Glutamatergic neuron (in vitro differentiated cells): ENCODE results near the gene ITPK1. TPM values are rescaled to one million over a fixed set of nuclear protein-coding genes. Genes with fewer than 3 reads are reported as not detected.
A peak's percentile ranks its signal among the peaks of the same experiment; 100 is the strongest.

Source experiments
- DNase-seq: peaks from one replicate; pipeline ENCODE4 v3.0.0; 2022
- H3K27ac Mint-ChIP-seq: one replicate; pipeline ENCODE4 v1.8.0; 2020; ENCODE audit warnings: mild to moderate bottlenecking, mixed read lengths, inconsistent platforms; ENCODE audit not compliant: unreplicated experiment
- H3K27me3 Mint-ChIP-seq: one replicate; pipeline ENCODE4 v1.8.0; 2020; ENCODE audit warnings: mild to moderate bottlenecking, moderate library complexity, mixed read lengths, inconsistent platforms; ENCODE audit not compliant: unreplicated experiment
- H3K36me3 Mint-ChIP-seq: one replicate; pipeline ENCODE4 v1.8.0; 2020; ENCODE audit warnings: mild to moderate bottlenecking, mixed read lengths, inconsistent platforms; ENCODE audit not compliant: unreplicated experiment
- H3K4me1 Mint-ChIP-seq: one replicate; pipeline ENCODE4 v1.8.0; 2020; ENCODE audit warnings: mild to moderate bottlenecking, low read depth, mixed read lengths, inconsistent platforms; ENCODE audit not compliant: unreplicated experiment
- H3K4me3 Mint-ChIP-seq: one replicate; pipeline ENCODE4 v1.8.0; 2020; ENCODE audit warnings: mild to moderate bottlenecking, mixed read lengths, inconsistent platforms; ENCODE audit not compliant: unreplicated experiment
- H3K9me3 Mint-ChIP-seq: one replicate; pipeline ENCODE4 v1.8.0; 2020; ENCODE audit warnings: mild to moderate bottlenecking, moderate library complexity, mixed read lengths, inconsistent platforms; ENCODE audit not compliant: unreplicated experiment
- total RNA-seq: library from RNA; stranded (reverse); fragmentation: NEBNext Ultra II Directional; extraction: Animal tissue kit (Norgen Biotek cat#: 25700); gene quantifications from one replicate; pipeline ENCODE4 v1.2.1, GENCODE V29; 2021; ENCODE audit not compliant: unreplicated experiment
- TF ChIP-seq, protein P1 (sequence below): fragments of 200-600 bp; sonication (generic); IDR thresholded peaks from one replicate; pipeline ENCODE4 v1.5.0; 2021; ENCODE audit not compliant: partially characterized antibody, unreplicated experiment

The ITPK1 gene
- total RNA-seq, 1 donor from 2014 or later = 132 TPM

DNA sequence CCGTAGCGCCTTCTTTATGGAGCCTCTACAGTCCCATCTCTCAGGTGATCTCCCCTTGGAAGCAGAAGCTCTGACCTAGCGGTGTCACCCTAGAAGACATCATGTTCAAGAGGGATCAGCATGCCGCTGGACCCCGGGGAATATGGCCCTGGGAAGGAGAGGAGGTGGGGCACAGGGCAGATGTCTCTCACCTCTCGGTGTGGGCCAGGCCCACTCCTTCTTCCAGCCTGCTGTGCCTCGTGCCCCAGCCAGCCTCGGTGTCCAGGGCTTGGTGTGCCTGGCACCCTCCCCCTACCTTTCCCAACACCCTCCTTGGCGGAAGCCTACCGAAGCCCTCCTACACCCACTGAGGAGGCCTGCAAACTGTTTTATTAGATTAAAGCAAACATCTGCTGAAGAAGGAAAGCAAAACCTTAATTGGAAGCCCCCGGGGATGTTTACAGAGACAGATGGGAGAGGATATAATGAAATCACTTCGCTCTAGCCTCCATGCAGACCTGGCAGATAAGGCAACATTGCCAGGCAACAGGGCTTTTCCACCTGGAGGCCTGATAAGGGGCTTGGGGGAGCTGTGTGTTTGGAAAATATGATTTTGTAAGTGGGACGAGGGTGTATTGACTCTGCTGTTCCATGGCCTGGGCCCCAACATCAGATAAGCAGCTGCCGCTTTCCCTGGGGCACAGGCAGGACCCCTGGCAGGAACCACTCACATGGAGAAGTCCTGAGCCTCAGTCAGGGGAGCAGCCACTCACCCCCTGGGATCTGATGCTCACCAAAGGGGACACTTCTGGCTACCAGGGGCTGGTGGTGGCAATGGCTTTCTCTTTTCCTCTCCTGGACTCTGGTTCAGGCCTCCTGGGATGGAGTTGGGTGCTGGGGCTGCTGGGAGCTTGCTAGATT is 198.4 kb downstream of the ITPK1 start:
- Mint-ChIP-seq H3K27ac (peak overlapping the region; percentile 85), H3K4me3 (peak overlapping the region; percentile 30), H3K27me3 (peaks cover 17% of the 10 kb centered on the region), H3K9me3 (peaks cover 27% of the 10 kb centered on the region), H3K36me3 (peaks cover 7% of the 10 kb centered on the region), H3K4me1 (peaks cover 26% of the 10 kb centered on the region)
- TF ChIP-seq, protein P1, sequence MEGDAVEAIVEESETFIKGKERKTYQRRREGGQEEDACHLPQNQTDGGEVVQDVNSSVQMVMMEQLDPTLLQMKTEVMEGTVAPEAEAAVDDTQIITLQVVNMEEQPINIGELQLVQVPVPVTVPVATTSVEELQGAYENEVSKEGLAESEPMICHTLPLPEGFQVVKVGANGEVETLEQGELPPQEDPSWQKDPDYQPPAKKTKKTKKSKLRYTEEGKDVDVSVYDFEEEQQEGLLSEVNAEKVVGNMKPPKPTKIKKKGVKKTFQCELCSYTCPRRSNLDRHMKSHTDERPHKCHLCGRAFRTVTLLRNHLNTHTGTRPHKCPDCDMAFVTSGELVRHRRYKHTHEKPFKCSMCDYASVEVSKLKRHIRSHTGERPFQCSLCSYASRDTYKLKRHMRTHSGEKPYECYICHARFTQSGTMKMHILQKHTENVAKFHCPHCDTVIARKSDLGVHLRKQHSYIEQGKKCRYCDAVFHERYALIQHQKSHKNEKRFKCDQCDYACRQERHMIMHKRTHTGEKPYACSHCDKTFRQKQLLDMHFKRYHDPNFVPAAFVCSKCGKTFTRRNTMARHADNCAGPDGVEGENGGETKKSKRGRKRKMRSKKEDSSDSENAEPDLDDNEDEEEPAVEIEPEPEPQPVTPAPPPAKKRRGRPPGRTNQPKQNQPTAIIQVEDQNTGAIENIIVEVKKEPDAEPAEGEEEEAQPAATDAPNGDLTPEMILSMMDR = no peak
- DNase-seq = no peak

DNA sequence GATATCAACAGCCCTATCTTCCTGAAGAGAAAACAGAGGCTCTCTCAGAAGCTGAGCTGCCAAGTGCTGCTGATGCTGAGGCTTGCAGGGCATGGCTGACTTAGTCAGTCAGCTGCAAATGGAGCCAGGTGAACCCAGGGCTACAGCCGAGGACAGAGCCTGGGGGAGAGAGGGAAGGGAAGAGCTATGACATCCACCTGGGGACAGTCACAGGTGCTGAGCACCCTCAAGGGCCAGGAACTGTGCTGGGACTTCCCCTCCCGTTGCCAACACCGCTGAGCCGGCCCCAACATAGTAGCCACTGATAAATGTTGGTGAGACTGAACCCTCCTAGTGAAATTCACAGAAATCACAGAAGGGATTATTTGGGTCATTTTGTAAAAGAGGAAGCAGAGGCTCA is 199.5 kb downstream of the ITPK1 start:
- no peak overlapping the region for H3K27ac Mint-ChIP-seq
- H3K4me1 Mint-ChIP-seq = peaks cover 25% of the 10 kb centered on the region
- no peak overlapping the region for H3K4me3 Mint-ChIP-seq
- DNase-seq = no peak
- TF ChIP-seq, protein P1 = no peak
- H3K27me3 Mint-ChIP-seq = peaks cover 10% of the 10 kb centered on the region
- H3K9me3 Mint-ChIP-seq = peaks cover 22% of the 10 kb centered on the region
- peaks cover 7% of the 10 kb centered on the region for H3K36me3 Mint-ChIP-seq

DNA sequence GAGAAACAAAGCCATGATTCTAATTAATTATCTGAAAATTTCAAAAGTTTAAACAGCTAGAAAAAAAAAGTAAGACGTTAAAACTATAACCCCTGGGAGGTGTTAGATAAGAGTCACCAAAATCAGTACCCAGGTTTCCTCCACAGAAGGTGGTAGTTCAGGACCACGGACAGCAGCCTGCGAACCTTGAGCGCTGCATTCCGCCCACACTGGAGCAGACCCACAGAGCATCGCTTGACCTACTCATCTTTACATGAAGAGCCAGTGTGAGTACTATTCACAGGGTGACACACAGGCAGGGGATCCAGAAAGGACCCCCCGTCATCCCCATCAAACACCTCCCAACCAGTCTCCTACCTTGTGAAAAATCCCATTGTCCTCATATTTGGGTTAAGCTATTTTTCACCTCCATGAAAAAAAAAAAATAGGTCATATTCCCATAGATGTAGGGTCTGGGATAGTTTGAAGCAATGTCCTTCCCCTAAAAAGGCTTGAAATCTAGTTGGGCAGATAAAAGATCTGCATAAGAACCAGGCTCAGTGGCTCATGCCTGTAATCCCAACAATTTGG is 201.6 kb downstream of the ITPK1 start:
- H3K27me3 Mint-ChIP-seq = peaks cover 15% of the 10 kb centered on the region
- peaks cover 7% of the 10 kb centered on the region for H3K36me3 Mint-ChIP-seq
- TF ChIP-seq, protein P1 = no peak
- DNase-seq = no peak
- H3K9me3 Mint-ChIP-seq = peaks cover 17% of the 10 kb centered on the region
- H3K27ac Mint-ChIP-seq = no peak overlapping the region
- no peak overlapping the region for H3K4me3 Mint-ChIP-seq
- H3K4me1 Mint-ChIP-seq = peaks cover 15% of the 10 kb centered on the region

DNA sequence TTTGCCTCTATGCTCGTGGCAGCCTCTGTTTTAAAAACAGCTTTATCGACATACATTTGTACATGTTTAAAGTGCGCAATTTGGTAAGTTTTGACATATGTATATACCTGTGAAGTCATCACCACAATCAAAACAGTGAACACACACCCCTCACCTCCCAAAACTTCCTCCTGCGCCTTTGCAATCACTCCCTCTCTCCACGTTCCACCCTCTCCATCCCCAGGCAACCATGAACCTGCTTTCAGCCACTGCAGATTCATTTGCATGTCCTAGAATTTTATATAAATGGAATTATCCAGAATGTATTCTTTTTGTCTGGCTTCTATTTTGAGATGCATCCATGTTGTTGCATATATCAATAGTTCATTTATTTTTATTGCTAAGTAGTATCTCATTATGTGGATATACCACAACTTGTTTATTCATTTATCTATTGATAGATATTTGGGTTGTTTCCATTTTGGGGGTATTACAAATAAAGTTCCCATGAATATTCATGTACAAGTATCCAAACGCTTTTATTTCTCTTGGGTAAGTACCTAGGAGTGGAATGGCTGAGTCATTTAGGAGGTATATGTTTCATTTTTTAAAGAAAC is 208.3 kb downstream of the ITPK1 start:
- peaks cover 16% of the 10 kb centered on the region for H3K27me3 Mint-ChIP-seq
- TF ChIP-seq, protein P1 = no peak
- DNase-seq = no peak
- H3K9me3 Mint-ChIP-seq = peaks cover 2% of the 10 kb centered on the region
- peak overlapping the region; percentile 13 for H3K4me3 Mint-ChIP-seq
- H3K36me3 Mint-ChIP-seq = no peaks in the 10 kb centered on the region
- peak overlapping the region; percentile 82 for H3K27ac Mint-ChIP-seq
- peaks cover 28% of the 10 kb centered on the region for H3K4me1 Mint-ChIP-seq

DNA sequence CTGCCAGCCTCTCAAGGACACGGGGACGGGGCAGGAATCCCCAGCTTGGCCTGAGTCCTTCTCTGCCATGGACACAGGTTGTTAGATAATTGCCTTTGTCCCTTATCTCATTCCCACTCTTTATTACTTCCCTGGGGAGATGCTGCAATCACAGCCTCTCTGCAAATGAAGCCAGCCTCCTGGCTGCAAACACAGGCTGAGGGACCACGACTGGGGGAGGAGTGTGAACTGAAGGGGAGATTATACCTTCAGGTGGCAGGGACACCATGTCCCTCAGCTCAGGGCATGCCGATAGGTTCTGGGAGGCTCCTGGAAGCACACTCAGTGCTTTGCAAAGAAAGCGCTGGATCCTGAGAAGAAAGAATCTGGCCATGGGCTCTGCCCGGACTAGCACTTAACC is 208.9 kb downstream of the ITPK1 start:
- TF ChIP-seq, protein P1 = no peak
- peak; percentile 36 for DNase-seq
- Mint-ChIP-seq H3K36me3 (no peaks in the 10 kb centered on the region), H3K27ac (peak overlapping the region; percentile 82), H3K4me3 (peak overlapping the region; percentile 13), H3K9me3 (peaks cover 2% of the 10 kb centered on the region), H3K4me1 (peaks cover 30% of the 10 kb centered on the region), H3K27me3 (peaks cover 16% of the 10 kb centered on the region)
